Prostate gland (tissue), 2 donors: ENCODE results near the gene EPS8.

Experiments used
- CTCF ChIP-seq, 4 experiments: fragments of 200-600 bp in 2 of 4; fragments of 450-650 bp in 2 of 4; sonication (generic) in 2 of 4; IDR thresholded peaks; 1 replicate in 3 of 4; 2 replicates in 1 of 4; pipeline ENCODE4 v1.5.1; 2016 to 2019; ENCODE audit warnings: antibody characterized with exemption in 4 of 4, mild to moderate bottlenecking in 2 of 4, moderate library complexity in 2 of 4
- POLR2A ChIP-seq: fragments of 450-650 bp; IDR thresholded peaks from one replicate; pipeline ENCODE4 v1.6.1; 2016; ENCODE audit warnings: antibody characterized with exemption, mild to moderate bottlenecking

DNA sequence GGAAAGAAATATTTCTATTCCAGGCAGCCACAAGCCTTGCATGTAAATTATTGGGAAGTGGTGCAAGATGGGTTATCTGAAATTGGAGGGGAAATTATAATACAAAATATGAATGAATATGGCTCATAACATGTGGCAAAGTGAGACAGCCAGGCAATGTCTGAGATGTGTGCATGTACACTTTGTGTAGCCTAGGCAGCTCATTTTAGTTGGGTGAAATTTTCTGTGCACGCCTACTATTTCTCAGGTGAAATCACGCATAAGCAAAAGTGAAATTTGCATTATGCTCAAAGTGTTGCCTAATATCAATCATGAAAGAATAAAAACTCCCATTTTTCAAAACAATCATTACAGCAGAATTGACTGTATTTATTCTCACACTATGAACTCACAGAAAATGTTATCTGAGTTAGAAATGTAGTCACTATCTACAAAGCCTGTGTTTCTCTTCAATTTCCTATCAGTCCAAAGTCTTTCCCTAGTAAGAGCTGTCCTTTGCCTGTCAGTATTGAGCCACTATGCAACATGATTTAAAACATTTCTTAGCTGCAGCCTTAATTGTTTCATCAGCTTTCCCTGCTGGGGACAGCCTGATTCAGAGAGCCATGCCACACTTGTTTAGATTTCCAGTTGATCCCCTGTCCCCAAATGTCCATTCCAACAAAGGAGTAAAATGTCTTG, 80.7 kb downstream of the EPS8 start:
- TF ChIP-seq CTCF (IDR thresholded peaks at IDR 0.05) (no peak), POLR2A (no peak)
